ENCODE measurements around the gene ZNF219. TPM values are rescaled to one million over a fixed set of nuclear protein-coding genes. Genes with fewer than 3 reads are reported as not detected.
A peak's percentile ranks its signal among the peaks of the same experiment; 100 is the strongest.

Gene ZNF219
- total and polyA plus RNA-seq, 2 of the 13 experiments (the other 11 are each of a cell fraction or from before 2014, with no cell fraction given): 34.5 to 36.6 TPM

GRCh38 chr14:21053184-21054122 is 45.0 kb downstream of the ZNF219 start:
- Histone ChIP-seq H3K9me3 (ENCODE audit: low read length) (no peaks in the 10 kb centered on the region), H3K27ac (ENCODE audit: extremely low read length, insufficient read depth, low read length) (peak overlapping the region; percentile 92), H4K20me1 (ENCODE audit: insufficient read depth, low read length) (no peaks in the 10 kb centered on the region), H3K4me1 (ENCODE audit: insufficient read depth, low read length) (peaks cover 98% of the 10 kb centered on the region), H3K27me3 (ENCODE audit: control insufficient read depth in 1 of 2, insufficient read depth in 2 of 2, low read length in 2 of 2) (no peaks in the 10 kb centered on the region), H3K36me3 (replicated peaks in 1 of 2; ENCODE audit: control insufficient read depth in 1 of 2, insufficient read depth in 2 of 2, low read length in 2 of 2) (no peaks in the 10 kb centered on the region), H3K9ac (ENCODE audit: insufficient read depth, low read depth, low read length) (peak overlapping the region; percentile 72), H3K4me3 (replicated peaks in 1 of 3; ENCODE audit: insufficient read depth in 1 of 3, low read depth in 2 of 3, low read length in 3 of 3) (peak overlapping the region in 2 of 3 experiments; percentile 9 to 40; a peak in 1 of 6 replicates), H3K79me2 (ENCODE audit: insufficient read depth, low read length) (no peaks in the 10 kb centered on the region), H2AFZ (ENCODE audit: low read length) (no peak overlapping the region), H3K4me2 (ENCODE audit: low read depth, low read length) (peak overlapping the region; percentile 71)
- TSS peak; percentile 75 for BruUV-seq (replicated peaks)
- intact Hi-C loops (cut with micrococcal nuclease; ENCODE audit: unreplicated experiment): loop anchor here (1.0 to 2.0 kb wide), 4 partner anchors 9 to 28 kb away; partner anchors contain the start of gene NDRG2
- in situ Hi-C loops (cut with HindIII; ENCODE audit: extremely low pct_ligation_motif_present, low pct_unique_long_range_greater_than_20kb): no loop called here
- CTCF ChIA-PET (ENCODE audit: low intra/inter-chr PET ratio, low total read pairs): interaction anchor here (1.3 to 3.2 kb wide), 3 partner anchors 13 to 39 kb away, joined by 3 to 12 read pairs (median 6); no protein-coding TSS in a partner anchor
- DNase-seq (ENCODE audit: low spot score) (peak; percentile 50), FAIRE-seq (no peak), ATAC-seq (peak; percentile 3)
- POLR2A ChIA-PET: interaction anchor here (0.8 to 2.1 kb wide), 17 partner anchors 9 to 371 kb away, joined by 3 to 46 read pairs (median 9); partner anchors contain the start of genes ARHGEF40, NDRG2 and RNASE4
- WGBS (ENCODE audit: low lambda C conversion rate): 75% methylated on average over 20 of the region's 20 CpGs
- TF ChIP-seq KDM5B (CRISPR knock-in tag; IDR thresholded peaks at IDR 0.05; ENCODE audit: borderline replicate concordance): peak; percentile 26; the same call in 1 of the 2 replicates
- TF ChIP-seq SNAPC4 (CRISPR knock-in tag; IDR thresholded peaks at IDR 0.05): 0 out of 2 replicates have a peak, but pooled peaks have one; percentile 5
- peak; percentile 45; the same call in 1 of the 2 replicates for TF ChIP-seq ZNF607 (CRISPR knock-in tag; IDR thresholded peaks at IDR 0.05; ENCODE audit: borderline replicate concordance)
- no peak for TF ChIP-seq NCOA1 (CRISPR knock-in tag; IDR thresholded peaks at IDR 0.05)
- TF ChIP-seq RERE (CRISPR knock-in tag; IDR thresholded peaks at IDR 0.05; ENCODE audit: low read depth): no peak
- TF ChIP-seq ZFP36 (IDR thresholded peaks at IDR 0.05; ENCODE audit: borderline replicate concordance, low read depth, low read length, partially characterized antibody): no peak
- no peak for TF ChIP-seq ZNF790 (CRISPR knock-in tag; IDR thresholded peaks at IDR 0.05; ENCODE audit: borderline replicate concordance)

Measured in HepG2 (cell line).